OCI-LY1 (cell line): ENCODE data around the gene SLC39A13.

Experiments used
- H2AFZ ChIP-seq: fragments of 200-600 bp; sonication (generic), shearing (Covaris generic); 2 replicates; pipeline ENCODE4 v1.6.0; 2014; ENCODE audit warnings: antibody characterized with exemption, mild to moderate bottlenecking, low read length
- H3F3A ChIP-seq: fragments of 200-600 bp; sonication (generic), shearing (Covaris generic); 2 replicates; pipeline ENCODE4 v1.6.0; 2014; ENCODE audit warnings: mild to moderate bottlenecking, antibody characterized with exemption, low read length, moderate library complexity; ENCODE audit not compliant: insufficient read depth
- H3K27ac ChIP-seq: fragments of 200-600 bp; sonication (generic); 2 replicates; pipeline ENCODE4 v1.5.1; 2014; ENCODE audit warnings: low read length, mixed run types, mild to moderate bottlenecking, low read depth; ENCODE audit not compliant: poor library complexity, severe bottlenecking
- H3K27me3 ChIP-seq: fragments of 200-600 bp; sonication (generic); 2 replicates; pipeline ENCODE4 v1.6.0; 2014; ENCODE audit warnings: antibody characterized with exemption, mild to moderate bottlenecking, low read length, moderate library complexity; ENCODE audit not compliant: insufficient read depth
- H3K36me3 ChIP-seq: fragments of 200-600 bp; sonication (generic); 2 replicates; pipeline ENCODE4 v1.6.1; 2014; ENCODE audit warnings: mild to moderate bottlenecking, antibody characterized with exemption, low read length, moderate library complexity, mixed read lengths; ENCODE audit not compliant: insufficient read depth
- H3K4me1 ChIP-seq: fragments of 200-600 bp; sonication (generic); 2 replicates; pipeline ENCODE4 v1.5.1; 2014; ENCODE audit warnings: mild to moderate bottlenecking, low read length, moderate library complexity; ENCODE audit not compliant: insufficient read depth, severe bottlenecking
- H3K4me2 ChIP-seq: fragments of 200-600 bp; sonication (generic), shearing (Covaris generic); 2 replicates; pipeline ENCODE4 v1.6.1; 2014; ENCODE audit warnings: low read length
- H3K4me3 ChIP-seq: fragments of 200-600 bp; sonication (generic); 2 replicates; pipeline ENCODE4 v1.5.1; 2014; ENCODE audit warnings: low read length, low read depth, mild to moderate bottlenecking, mixed read lengths; ENCODE audit not compliant: poor library complexity, severe bottlenecking
- H3K79me2 ChIP-seq: fragments of 200-600 bp; shearing (Covaris generic); 2 replicates; pipeline ENCODE4 v1.6.1; 2016; ENCODE audit warnings: mixed run types, low read length, mixed read lengths; ENCODE audit not compliant: insufficient read depth
- H3K9ac ChIP-seq: fragments of 200-600 bp; sonication (generic), shearing (Covaris generic); 2 replicates; pipeline ENCODE4 v1.6.1; 2014; ENCODE audit warnings: mild to moderate bottlenecking, low read length, mixed read lengths
- H3K9me2 ChIP-seq: fragments of 200-600 bp; sonication (generic), shearing (Covaris generic); 2 replicates; pipeline ENCODE4 v1.6.1; 2014; ENCODE audit warnings: low read depth, mild to moderate bottlenecking, low read length, mixed read lengths
- H3K9me3 ChIP-seq: fragments of 200-600 bp; shearing (Covaris generic); 2 replicates; pipeline ENCODE4 v1.6.1; 2014; ENCODE audit warnings: low read length, mixed read lengths
- H4K20me1 ChIP-seq: fragments of 200-600 bp; sonication (generic), shearing (Covaris generic); 2 replicates; pipeline ENCODE4 v1.6.0; 2016; ENCODE audit warnings: mild to moderate bottlenecking, low read length; ENCODE audit not compliant: insufficient read depth
- CTCF ChIP-seq: fragments of 200-600 bp; sonication (generic), shearing (Covaris generic); IDR thresholded peaks from 2 replicates; pipeline ENCODE4 v1.5.1; 2017; ENCODE audit warnings: mild to moderate bottlenecking, antibody characterized with exemption, low read length, moderate library complexity, mixed read lengths
- EZH2 ChIP-seq: fragments of 200-600 bp; sonication (generic), shearing (Covaris generic); IDR thresholded peaks from 2 replicates; pipeline ENCODE4 v1.8.0; 2017; ENCODE audit warnings: borderline replicate concordance, mixed run types, mild to moderate bottlenecking, antibody characterized with exemption, low read length, moderate library complexity, mixed read lengths

The SLC39A13 gene

GRCh38 chr11:47379317-47379716 is 29.1 kb upstream of the SLC39A13 start:
- TF ChIP-seq CTCF (no peak), EZH2 (no peak)
- H3K4me2 ChIP-seq, result no peak overlapping the region
- H4K20me1 ChIP-seq, result no peaks in the 10 kb centered on the region
- H3K9me2 ChIP-seq, result no peaks in the 10 kb centered on the region
- H3K27ac ChIP-seq, result peak overlapping the region; percentile 90
- no peaks in the 10 kb centered on the region for H3K27me3 ChIP-seq
- peaks cover 14% of the 10 kb centered on the region; the same call in 1 of the 2 replicates for H3K79me2 ChIP-seq
- H3F3A ChIP-seq, result no peaks in the 10 kb centered on the region
- H3K4me1 ChIP-seq, result peaks cover 40% of the 10 kb centered on the region
- H3K9ac ChIP-seq, result no peak overlapping the region
- no peak overlapping the region for H3K4me3 ChIP-seq
- H3K9me3 ChIP-seq, result no peaks in the 10 kb centered on the region
- no peak overlapping the region for H2AFZ ChIP-seq
- peaks cover 9% of the 10 kb centered on the region; the same call in 1 of the 2 replicates for H3K36me3 ChIP-seq

- H3K4me1 ChIP-seq, result peaks cover 33% of the 10 kb centered on the region
- no peak overlapping the region for H3K4me2 ChIP-seq
- TF ChIP-seq EZH2 (no peak), CTCF (no peak)
- no peaks in the 10 kb centered on the region for H3F3A ChIP-seq
- peaks cover 14% of the 10 kb centered on the region; the same call in 1 of the 2 replicates for H3K79me2 ChIP-seq
- no peak overlapping the region for H3K27ac ChIP-seq
- no peak overlapping the region for H3K4me3 ChIP-seq
- H4K20me1 ChIP-seq, result no peaks in the 10 kb centered on the region
- peaks cover 6% of the 10 kb centered on the region; the same call in 1 of the 2 replicates for H3K36me3 ChIP-seq
- no peak overlapping the region for H3K9ac ChIP-seq
- no peaks in the 10 kb centered on the region for H3K9me3 ChIP-seq
- no peaks in the 10 kb centered on the region for H3K9me2 ChIP-seq
- no peak overlapping the region for H2AFZ ChIP-seq
- no peaks in the 10 kb centered on the region for H3K27me3 ChIP-seq
These were observed 28.3 kb upstream of the SLC39A13 start for GRCh38 chr11:47380078-47380477.

- TF ChIP-seq CTCF (no peak), EZH2 (no peak)
- no peak overlapping the region for H2AFZ ChIP-seq
- no peak overlapping the region for H3K9ac ChIP-seq
These were observed 25.3 kb upstream of the SLC39A13 start for GRCh38 chr11:47383071-47383470.

More at GRCh38 chr11:47383071-47383470, 25.3 kb upstream of the SLC39A13 start:
- H3K4me2 ChIP-seq, result no peak overlapping the region
- H3K9me2 ChIP-seq, result no peaks in the 10 kb centered on the region
- no peaks in the 10 kb centered on the region for H3K27me3 ChIP-seq
- H3K36me3 ChIP-seq, result no peaks in the 10 kb centered on the region
- H3F3A ChIP-seq, result no peaks in the 10 kb centered on the region
- no peaks in the 10 kb centered on the region for H3K9me3 ChIP-seq
- H3K27ac ChIP-seq, result no peak overlapping the region
- peaks cover 2% of the 10 kb centered on the region; the same call in 1 of the 2 replicates for H3K79me2 ChIP-seq
- H4K20me1 ChIP-seq, result no peaks in the 10 kb centered on the region
- peaks cover 11% of the 10 kb centered on the region for H3K4me1 ChIP-seq
- no peak overlapping the region for H3K4me3 ChIP-seq
